Dermis microvascular lymphatic vessel endothelial cell (primary cell): ENCODE data around the gene HAL. TPM values are rescaled to one million over a fixed set of nuclear protein-coding genes. Genes with fewer than 3 reads are reported as not detected.

Source experiments
- DNase-seq, 2 donors: peaks; one replicate each; pipeline versions ENCODE4 v3.0.0 to v3.0.0-alpha.2; 2010; ENCODE audit warnings: low read depth in 2 of 2
- total RNA-seq: library from RNA; depleted of rRNA; stranded (reverse); fragments of >200 nt; gene quantifications from 2 replicates; pipeline ENCODE4 v1.2.1, GENCODE V29; 2014

The HAL gene, protein sequence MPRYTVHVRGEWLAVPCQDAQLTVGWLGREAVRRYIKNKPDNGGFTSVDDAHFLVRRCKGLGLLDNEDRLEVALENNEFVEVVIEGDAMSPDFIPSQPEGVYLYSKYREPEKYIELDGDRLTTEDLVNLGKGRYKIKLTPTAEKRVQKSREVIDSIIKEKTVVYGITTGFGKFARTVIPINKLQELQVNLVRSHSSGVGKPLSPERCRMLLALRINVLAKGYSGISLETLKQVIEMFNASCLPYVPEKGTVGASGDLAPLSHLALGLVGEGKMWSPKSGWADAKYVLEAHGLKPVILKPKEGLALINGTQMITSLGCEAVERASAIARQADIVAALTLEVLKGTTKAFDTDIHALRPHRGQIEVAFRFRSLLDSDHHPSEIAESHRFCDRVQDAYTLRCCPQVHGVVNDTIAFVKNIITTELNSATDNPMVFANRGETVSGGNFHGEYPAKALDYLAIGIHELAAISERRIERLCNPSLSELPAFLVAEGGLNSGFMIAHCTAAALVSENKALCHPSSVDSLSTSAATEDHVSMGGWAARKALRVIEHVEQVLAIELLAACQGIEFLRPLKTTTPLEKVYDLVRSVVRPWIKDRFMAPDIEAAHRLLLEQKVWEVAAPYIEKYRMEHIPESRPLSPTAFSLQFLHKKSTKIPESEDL
- 0.13 and 0.25 TPM in 2 replicates for total RNA-seq

DNA sequence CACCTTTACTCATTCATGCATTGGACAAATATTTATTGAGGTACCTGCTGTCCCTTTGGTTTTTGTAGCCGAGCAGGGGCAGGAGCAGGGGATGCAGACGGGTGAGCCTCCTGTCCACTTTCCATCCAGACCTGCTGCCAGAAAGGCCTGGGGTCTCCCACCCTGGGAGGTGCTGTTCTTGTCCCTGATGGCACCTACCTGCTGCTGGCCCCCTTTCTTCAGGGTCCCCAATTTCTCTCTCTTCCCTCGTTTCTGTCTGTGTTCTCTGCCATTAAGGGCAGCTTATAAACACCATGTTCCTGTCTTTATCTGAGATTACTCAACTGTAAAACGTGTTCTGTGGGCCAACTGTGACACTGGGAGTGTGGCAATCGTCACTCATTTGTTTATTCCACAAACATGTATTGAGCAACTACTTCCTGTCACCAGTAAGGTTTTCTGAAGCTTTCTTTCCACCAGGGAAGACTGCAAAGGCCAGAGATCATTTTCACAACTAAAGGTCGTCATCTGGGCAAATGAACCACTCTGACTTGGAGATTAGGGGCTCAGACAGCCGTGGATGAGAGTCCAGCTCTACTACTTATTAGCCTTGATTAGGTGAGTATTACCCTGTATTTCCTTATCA lies at the start of gene HAL:
Gene HAL, minus strand, starts transcription at position 311 of the 625 bp plus-strand sequence. CDS start 434 bp downstream, outside the sequence.
- DNase-seq, result no peak

DNA sequence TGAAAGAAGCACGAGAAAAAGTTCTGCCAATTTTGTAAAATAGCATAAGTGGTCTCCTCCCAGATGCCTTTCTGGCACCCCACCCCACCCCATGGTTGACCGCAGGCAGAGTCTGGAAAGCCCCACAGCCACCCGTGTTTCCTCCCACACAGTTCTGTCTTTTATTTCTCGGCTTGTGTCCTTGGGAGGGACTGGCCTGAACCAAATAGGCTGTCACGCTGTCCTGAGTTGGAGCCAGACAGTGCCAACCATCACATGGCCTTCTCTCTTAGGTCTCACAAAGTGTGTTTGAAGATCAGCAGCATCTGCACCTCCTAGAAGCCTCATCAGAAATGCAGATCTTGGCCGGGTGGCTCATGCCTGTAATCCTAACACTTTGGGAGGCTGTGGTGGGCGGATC lies 49.4 kb upstream of the HAL start:
- DNase-seq, result no peak

DNA sequence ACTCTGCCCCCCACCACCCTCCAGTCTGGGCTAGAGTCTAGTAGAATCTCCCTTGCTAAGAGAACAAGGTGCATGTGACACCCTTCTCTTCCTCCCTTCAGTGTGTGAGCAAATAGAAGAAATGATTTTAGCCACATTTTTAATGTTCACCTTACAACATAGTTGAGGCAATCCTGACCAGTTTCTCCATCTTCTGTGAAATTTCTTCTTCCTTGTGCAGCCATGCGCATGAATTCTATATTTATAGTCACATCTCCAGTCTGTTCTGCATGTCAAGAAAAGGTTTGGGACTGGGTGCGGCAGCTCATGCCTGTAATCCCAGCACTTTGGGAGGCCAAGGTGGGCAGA lies 48.8 kb upstream of the HAL start:
- no peak for DNase-seq

DNA sequence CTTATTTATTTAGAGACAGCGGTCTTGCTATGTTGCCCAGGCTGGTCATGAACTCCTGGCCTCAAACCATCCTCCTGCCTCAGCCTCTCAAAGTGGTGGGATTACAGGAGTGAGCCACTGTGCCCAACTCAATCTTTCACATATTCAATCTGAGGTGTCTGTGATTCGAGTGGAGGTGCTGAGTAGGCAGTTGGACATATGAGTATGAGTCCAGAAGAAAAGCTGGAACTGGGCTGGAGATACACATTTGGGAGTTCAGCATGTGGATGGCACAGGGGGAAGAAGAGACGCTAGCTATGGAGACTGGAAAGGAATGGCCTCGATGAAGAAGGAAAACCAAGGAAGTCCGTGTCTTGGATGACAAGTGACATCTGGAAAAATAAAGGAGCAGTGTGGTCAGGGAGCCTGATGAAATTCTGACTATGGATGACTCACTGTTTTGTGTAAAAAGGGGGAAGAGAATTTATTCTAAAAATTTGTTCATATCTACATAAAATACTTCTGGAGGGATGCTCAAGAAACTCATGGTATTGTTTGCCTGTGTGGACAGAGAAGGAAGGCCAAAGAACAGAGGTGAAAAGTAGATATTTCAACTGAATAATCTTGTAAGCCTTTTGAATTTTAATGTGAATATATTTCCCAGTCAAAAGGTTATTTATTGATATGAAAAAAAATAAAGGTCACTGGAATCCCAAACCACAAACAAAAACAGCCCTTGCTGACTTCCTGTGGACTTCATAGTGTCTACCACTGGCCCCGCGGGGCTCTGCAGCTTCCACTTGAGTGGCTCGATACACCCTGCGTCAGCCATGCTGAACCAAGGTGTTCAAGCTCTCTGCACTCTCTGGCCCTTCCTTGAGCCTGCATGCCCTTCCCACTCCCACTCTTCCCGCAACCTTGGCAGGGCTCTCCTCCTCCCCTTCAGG lies 48.1 kb upstream of the HAL start:
- no peak for DNase-seq

DNA sequence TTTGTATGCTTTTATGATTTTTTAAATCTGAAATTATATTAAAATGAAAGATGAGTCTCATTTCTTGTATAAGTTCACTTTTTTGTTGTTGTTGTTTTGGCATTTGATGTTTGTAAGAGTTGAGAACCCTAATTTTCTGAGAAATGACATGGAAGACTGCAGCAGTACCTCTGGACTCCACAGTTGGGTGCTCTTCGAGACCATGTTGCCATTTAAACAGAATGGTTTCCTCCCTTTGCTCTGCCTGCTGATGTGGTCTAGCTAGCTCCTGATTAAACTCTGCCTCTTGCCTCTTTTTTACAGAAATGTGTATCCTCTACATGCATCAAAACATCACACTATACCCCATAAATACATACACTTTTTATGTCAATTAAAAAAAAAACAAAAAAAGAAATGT lies 45.0 kb upstream of the HAL start:
- no peak for DNase-seq

DNA sequence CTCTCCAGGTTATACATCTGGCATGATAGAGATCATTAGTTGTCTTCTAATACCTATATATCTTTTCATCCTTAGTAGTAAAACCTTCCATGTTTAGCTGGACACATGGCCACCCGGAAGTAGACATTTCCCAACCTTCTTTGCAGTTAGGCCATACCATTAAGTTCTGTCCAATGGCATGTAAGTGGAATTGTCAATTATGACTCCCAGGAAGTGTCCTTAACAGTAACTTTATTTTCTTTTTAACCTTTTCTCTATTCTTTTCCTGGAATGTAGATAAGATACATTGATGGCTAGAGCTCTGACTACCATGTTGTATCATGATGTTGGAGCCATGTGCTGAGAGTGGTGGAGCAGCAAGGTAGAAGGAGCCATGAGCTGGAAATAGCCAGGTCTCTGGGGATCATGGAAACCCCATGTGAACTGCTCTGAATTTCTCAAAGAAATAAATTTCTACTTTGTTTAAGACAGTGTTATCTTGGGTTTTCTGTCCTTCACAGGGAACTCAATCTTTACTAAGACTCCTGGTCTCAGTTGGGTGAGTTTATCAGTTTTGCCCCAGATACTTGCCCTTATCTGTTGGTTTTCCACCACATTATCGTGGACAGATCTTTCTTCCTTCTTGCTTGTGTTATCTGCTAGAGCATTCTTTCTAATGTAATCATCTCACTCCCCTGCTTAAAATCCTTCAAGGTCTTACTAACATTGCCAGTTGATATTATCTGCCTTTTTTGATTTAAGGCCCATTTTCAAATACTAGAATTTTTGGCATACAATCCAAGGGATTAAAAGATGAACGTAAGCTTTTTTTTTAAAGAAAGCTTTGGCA lies 44.4 kb upstream of the HAL start:
- no peak for DNase-seq

DNA sequence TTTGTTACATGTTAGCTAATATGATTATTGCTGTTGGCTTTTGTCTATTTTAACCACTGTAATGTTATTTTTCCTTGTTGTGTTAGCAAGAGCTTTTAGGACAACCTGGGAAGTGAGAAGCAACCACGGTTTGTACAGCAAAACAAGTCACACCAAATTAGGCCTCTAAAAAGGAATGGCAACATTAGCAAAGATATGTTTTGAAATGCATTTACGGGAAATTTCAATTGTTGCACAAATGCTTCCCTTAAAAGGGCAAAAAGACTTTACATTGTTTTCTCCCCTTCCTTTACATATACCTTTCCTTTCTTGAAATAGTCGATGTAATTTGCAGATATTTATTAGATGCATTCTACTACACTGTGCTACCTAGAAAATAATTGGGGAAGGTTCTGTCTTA lies 43.4 kb upstream of the HAL start:
- DNase-seq, result no peak

DNA sequence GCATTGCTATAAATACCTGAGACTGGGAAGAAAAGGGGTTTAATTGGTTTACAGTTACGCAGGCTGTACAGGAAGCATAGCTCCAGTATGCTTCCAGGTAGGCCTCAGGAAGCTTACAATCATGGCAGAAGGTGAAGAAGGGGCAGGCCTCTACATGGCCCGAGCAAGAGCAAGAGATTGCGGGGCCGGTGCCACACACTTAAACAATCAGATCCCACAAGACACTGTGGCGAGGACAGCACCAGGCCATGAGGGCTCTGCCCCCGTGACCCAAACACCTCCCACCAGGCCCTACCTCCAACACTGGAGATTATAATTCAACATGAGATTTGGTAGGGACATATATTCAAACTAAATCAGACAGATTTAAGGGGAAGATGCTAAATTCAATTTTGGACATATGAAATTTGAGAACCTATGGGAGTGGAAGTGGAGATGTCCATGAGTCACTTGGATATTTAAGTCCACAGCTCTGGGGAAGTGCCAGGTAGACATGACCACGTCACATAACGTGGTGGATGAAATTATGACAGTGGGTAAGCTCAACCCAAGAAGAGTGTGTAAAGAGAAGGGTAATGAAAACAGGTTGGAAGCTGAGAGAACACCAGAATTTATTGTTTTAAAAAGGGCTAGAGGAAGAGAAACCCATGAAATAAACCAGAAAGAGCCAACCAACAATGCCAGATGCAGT lies 40.8 kb upstream of the HAL start:
- no peak for DNase-seq

DNA sequence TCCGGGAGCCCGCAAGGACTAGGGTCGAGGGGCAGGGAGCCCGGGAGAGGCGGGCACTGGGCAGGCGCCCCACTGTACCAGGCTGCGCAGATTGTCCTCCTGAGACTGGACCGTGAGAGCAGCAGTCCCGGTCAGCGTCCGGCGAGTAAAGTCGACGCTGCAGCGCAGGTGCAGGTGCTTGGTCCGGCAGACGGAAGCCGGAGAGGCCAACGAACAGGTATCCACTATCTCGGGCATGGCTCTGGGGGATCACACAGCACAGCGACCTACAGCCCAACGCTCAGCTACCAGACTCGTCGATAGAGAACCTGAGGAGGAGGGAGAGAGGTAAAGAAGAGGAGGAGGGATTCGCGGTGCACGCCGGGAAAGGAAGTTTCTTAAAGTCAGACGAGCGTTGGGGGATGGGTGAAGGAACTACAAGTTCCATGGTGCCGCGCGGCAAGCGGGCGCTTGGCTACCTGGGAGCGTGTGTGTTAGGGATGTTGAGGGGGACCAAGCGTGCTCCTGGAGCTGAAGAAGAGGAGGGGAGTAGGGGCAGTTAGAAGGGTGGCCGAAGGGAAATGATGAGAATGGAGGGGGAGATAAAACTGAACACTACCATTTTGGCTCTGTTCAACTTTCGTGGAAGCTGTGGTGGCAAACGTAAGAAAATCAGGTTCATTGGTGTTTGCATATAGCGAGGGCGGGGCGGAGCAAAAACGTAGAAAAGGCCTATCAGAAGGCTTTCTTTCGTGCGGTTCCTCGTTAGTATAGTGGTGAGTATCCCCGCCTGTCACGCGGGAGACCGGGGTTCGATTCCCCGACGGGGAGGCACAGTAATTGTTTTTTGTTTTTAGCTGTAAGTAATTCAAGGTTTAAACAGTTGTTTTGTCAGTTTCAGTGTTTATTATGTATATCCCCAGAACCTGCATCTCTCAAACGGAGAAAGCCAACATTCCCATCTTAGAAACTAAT lies 39.4 kb upstream of the HAL start, which contains the start of gene LTA4H:
Gene LTA4H, minus strand, starts transcription at position 305 of the 954 bp plus-strand sequence. Its CDS starts 68 bp downstream, at position 237.
- peak; percentile 93 to 98 for DNase-seq

DNA sequence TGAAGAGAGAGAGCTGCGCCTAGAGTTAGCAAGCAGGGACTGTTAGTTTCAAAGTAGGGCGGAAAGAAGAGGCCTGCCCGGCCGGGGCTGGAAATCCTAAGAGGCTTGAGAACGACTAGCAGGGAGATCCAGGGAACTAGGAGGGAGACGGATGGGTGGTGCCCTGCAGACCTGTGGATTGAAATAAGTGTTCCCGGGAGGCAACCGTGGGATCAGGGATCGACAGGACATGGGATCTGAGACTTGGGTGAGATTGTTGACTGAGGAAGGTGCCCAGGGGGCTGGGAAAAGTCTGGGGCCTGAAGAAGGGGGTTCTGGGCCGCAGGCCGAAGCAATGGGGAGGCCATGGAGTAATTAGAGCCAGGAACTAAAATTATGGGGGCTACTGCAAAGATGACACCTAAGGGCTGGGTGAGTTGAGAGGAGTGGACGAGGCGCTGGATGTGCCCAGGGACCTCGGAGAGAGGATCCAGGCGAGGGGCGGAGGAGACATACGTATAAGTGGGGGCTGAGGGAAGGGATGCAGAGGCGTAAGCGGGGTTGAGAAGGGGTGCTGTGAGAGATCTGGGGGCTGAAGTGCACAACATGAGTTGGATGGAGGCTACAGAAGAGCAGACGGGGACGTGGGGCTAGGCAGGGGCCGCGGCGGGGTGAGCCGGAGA lies 38.6 kb upstream of the HAL start:
- DNase-seq, result peak in 1 of 2 donors; percentile 26

DNA sequence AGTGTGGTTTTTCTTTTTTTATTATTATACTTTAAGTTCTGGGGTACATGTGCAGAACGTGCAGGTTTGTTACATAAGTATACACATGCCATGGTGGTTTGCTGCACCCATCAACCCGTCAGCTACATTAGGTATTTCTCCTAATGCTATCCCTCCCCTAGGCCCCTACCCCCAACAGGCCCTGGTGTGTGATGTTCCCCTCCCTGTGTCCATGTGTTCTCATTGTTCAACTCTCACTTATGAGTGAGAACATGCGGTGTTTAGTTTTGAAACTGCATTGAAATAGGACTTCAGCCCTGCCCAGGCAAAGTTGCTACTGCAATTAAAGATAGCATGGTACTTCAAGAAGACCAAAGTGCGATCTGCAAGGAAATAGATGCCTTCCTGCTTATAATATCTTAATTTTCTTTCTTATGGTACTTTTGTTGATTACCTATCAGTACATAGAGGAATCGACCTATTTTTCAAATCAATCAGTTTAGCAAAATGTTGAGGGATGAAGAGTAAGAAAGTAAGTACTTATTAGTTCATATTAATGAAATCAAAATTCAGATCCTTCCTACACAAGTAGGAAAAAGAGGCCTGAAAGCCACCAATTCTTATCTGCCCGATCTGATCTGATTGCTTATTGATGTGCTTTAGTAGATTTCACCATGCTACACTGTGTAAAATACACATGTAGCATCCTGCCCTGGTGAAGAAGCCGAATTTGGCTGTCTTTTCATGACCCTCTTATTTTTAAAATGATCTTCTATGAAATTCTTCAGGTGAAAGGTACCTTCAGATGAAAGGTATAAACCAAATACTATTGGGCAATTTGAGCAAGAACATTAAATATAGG lies 37.6 kb upstream of the HAL start:
- DNase-seq, result no peak

DNA sequence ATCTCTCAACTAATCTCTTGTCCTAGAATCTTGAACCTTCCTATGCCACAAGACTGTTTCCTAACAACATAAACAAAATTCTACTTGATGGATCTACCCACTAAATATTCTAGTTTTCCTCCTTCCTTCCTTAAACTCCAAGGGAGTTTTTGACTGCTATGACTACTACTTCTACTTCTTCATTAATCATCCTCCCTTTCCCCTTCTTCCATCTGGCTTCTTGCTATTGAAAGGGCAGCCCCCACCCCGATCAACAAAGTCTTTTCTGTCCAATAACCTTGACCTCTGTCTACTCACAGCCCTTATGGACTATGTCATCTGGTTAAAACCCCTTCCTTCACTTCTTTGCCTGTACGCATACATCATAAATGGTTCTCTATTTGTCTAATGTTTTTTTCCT lies 33.7 kb upstream of the HAL start:
- no peak for DNase-seq

DNA sequence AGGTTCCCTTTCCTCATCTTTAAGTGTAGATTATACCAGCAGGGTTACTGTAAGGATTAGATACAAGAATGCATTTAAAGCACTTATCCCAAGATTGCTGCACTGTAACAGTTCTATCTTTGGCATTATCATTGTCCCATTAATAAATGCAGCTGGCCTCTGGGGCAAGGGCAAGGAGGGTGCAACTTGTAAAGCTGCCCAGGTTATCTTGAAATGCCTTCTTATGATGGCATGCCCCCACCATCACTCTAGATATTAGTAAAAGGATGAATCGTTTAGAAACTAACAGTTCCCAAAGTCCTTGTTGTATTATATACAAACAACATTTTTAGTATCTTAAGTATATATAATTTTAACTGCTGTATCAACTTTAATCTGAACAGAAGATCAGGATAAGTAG lies 32.4 kb upstream of the HAL start:
- no peak for DNase-seq

DNA sequence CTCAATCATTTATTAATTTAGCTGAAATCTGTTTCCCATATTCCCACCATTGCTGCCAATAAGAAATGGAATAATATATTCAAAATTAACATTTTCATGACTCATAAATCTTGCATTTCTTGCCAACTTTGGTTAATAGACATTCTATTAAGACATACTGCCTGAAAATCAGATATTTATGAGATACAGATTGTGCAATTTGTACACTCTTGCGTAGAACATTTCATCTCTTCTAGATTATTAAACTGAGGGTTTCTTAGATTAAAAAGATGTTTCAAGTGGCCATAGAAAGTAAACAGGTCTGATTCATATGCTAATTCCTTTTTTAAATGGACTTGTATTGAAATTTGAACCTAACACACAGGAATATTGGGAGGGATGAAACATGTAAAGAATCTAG lies 30.2 kb upstream of the HAL start:
- no peak for DNase-seq

DNA sequence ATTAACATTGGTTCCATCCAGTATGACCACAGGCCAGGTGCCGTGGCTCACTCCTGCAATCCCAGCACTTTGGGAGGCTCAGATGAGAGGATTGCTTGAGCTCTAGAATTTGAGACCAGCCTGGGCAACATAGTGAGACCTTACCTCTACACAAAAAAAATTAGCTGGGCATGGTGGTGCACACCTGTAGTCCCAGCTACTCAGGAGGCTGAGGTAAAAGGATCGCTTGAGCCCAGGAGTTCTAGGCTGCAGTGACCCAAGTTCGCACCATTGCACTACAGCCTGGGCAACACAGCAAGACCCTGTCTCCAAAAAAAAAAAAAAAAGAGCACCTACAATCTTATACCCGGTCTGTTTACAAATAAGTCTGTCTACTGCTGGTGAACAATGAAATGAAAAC lies 29.4 kb upstream of the HAL start:
- no peak for DNase-seq

DNA sequence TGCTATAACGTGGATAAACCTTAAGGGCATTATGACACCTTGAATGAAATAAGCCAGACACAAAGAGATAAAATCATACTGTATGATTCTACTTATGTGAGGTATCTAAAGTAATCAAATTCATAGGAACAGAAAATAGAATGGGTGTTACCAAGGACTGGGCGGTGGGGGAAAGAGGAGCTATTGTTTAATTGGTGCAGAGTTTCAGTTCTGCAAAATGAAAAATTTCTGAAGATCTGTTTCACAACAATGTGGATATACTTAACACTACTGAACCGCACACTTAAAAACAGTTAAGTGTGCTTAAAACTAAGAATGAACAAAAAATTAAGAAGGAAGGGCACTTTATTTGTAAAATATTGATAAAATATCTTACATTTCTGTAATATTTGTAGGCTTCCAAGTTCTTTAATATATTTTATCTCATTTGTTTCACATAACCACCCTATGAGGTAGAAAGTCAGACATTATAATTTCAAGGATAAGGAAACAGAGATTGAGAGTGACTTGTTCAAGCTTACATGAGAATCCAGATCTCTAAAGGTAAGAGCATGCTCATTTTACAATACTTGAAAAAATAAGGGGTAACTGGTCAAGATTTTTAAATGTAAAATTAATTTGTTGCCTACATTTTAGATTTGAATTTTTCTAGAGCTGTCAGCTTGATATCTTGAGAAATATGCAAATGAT lies 24.3 kb upstream of the HAL start:
- DNase-seq, result no peak

DNA sequence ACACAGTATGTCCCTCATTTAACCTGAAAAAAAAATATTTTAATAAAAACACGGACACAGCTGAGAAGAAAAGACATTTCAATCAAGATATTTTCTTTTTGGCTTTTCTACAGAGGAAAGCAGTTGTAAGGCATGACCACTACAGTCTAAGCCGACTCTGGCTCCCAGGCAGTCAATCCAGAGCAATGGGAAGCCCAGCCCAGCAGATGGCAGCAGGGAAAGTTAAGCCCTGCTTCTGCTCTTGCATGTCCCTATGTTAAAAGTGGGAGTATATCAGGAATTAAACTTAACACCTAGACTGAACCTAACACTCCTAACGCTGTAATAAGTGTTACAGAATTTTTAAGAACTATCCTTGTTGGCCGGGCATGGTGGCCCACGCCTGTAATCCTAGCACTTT lies 19.5 kb upstream of the HAL start:
- peak; percentile 27 to 56 for DNase-seq
